ENCODE measurements around the gene GMDS.
A peak's percentile ranks its signal among the peaks of the same experiment; 100 is the strongest.

Gene GMDS

GRCh38 chr6:1597121-1597744, 648.2 kb downstream of the GMDS start:
- Histone ChIP-seq H3K9me3 (ENCODE audit: control insufficient read depth, insufficient read depth, low read length) (no peaks in the 10 kb centered on the region), H3K36me3 (ENCODE audit: control insufficient read depth, insufficient read depth, low read length) (no peaks in the 10 kb centered on the region), H3K27me3 (ENCODE audit: control insufficient read depth, insufficient read depth, low read length) (peaks cover 34% of the 10 kb centered on the region), H3K4me1 (ENCODE audit: control insufficient read depth, insufficient read depth, low read length) (peaks cover 14% of the 10 kb centered on the region), H3K27ac (ENCODE audit: low read depth, low read length) (peak overlapping the region; percentile 42), H3K4me3 (ENCODE audit: low read depth, low read length) (no peak overlapping the region), H3K9ac (ENCODE audit: low read depth, low read length) (no peak overlapping the region)

DNA sequence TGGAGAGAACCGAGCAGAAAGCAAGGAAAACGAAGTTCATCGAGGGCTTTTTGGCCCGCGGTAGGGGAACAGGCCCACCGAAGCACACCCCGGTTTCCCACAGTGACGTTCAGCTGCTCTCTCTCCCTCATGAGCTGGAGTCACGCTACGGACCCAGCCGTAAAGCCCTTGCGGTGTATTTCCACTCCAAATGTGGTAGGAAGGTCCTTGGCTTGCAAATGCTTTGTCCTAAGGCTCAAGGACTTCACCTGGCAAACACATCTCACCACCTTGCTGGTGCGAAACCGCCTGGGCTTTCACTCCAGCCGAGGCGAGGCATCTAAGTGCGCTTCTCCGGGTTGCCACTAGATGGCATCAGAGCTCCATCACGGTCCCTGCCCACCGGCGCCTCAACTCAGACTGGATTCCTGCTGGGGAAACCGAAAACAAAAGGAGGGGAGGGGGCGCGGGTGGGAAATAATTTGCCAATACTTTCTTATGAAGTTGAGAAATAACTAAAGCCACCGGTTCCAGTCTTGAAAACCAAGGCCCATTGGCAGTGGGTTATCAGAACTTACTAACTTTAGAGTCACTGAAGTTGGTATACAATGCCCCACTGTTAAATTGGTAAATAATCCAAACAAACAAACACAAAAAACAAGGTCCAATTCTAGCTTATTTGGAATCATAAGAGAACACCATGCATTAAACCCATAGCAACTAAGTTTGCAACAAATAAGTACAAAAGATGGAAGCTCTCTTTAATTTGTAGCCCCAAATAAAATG, 649.1 kb downstream of the GMDS start:
- H3K27ac ChIP-seq (ENCODE audit: low read depth, low read length) = no peak overlapping the region
- no peaks in the 10 kb centered on the region for H3K9me3 ChIP-seq (ENCODE audit: control insufficient read depth, insufficient read depth, low read length)
- H3K27me3 ChIP-seq (ENCODE audit: control insufficient read depth, insufficient read depth, low read length) = peaks cover 26% of the 10 kb centered on the region
- H3K9ac ChIP-seq (ENCODE audit: low read depth, low read length) = peak overlapping the region; percentile 57; the same call in 1 of the 2 replicates
- H3K4me3 ChIP-seq (ENCODE audit: low read depth, low read length) = no peak overlapping the region
- no peaks in the 10 kb centered on the region for H3K36me3 ChIP-seq (ENCODE audit: control insufficient read depth, insufficient read depth, low read length)
- H3K4me1 ChIP-seq (ENCODE audit: control insufficient read depth, insufficient read depth, low read length) = peaks cover 14% of the 10 kb centered on the region

DNA sequence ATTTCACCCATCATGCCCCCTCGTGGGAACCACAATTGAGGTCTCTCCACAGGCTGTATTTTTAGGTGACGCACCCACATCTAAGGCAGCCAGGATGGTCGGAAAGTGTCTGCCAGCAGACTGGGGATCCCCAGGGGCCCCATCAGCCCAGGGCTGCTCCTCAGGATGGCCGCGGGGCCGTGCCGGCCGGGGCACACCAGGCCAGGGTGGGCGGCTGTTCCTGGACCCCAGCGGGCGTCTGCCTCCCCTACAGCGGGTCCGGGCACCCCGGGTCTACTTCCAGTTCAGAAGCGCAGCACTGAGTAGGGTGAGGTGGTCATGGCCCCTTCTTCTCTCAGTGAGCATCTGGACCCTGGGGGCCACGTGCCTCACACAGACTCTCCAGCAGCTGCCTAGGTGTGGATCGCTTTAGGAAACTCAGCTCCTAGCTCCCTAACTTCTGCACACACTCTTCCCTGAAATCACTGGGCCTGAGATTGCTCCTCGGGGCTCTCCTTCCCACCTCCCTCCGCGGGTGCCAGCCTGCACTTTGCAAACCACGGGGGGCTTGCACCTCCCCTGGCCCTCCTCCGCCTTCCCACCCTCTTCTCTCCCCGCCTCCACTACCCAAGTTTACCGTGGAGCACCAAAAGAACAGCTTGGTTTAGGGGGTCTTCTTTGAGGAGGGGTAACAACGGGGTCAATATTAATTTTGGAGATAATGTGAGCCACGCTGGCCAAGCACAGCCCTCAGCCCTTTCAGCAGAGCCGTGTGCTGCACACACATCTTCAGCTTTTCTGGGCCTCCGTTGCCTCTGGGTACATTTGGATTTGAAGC, 649.9 kb downstream of the GMDS start:
- peaks cover 18% of the 10 kb centered on the region for H3K27me3 ChIP-seq (ENCODE audit: control insufficient read depth, insufficient read depth, low read length)
- H3K9ac ChIP-seq (ENCODE audit: low read depth, low read length) = no peak overlapping the region
- H3K36me3 ChIP-seq (ENCODE audit: control insufficient read depth, insufficient read depth, low read length) = no peaks in the 10 kb centered on the region
- no peaks in the 10 kb centered on the region for H3K9me3 ChIP-seq (ENCODE audit: control insufficient read depth, insufficient read depth, low read length)
- H3K27ac ChIP-seq (ENCODE audit: low read depth, low read length) = no peak overlapping the region
- H3K4me3 ChIP-seq (ENCODE audit: low read depth, low read length) = no peak overlapping the region
- peaks cover 14% of the 10 kb centered on the region for H3K4me1 ChIP-seq (ENCODE audit: control insufficient read depth, insufficient read depth, low read length)

GRCh38 chr6:1594445-1595200, 650.8 kb downstream of the GMDS start:
- Histone ChIP-seq H3K36me3 (ENCODE audit: control insufficient read depth, insufficient read depth, low read length) (no peaks in the 10 kb centered on the region), H3K27ac (ENCODE audit: low read depth, low read length) (no peak overlapping the region), H3K4me3 (ENCODE audit: low read depth, low read length) (no peak overlapping the region), H3K9me3 (ENCODE audit: control insufficient read depth, insufficient read depth, low read length) (no peaks in the 10 kb centered on the region), H3K27me3 (ENCODE audit: control insufficient read depth, insufficient read depth, low read length) (peaks cover 16% of the 10 kb centered on the region), H3K4me1 (ENCODE audit: control insufficient read depth, insufficient read depth, low read length) (peaks cover 14% of the 10 kb centered on the region), H3K9ac (ENCODE audit: low read depth, low read length) (no peak overlapping the region)

DNA sequence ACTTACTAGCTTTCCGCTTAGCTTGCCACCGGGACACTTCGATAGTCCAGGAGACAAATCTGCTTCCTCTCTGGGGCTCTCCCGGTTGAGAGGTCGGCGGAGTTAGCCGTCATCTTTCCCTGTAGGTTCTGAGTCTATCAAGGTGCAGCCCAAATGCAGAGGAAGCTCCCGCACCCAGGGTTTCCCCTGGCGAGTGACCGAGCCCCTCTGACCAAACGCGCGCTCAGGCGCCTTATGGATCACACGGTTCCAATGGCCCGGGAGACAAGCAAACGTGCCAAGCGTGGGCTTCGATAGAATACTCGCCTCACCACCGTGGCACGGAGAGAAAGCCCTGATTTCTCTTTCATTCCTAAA, 651.5 kb downstream of the GMDS start:
- Histone ChIP-seq H3K9ac (ENCODE audit: low read depth, low read length) (no peak overlapping the region), H3K27ac (ENCODE audit: low read depth, low read length) (no peak overlapping the region), H3K4me3 (ENCODE audit: low read depth, low read length) (no peak overlapping the region), H3K4me1 (ENCODE audit: control insufficient read depth, insufficient read depth, low read length) (peaks cover 14% of the 10 kb centered on the region), H3K9me3 (ENCODE audit: control insufficient read depth, insufficient read depth, low read length) (no peaks in the 10 kb centered on the region), H3K36me3 (ENCODE audit: control insufficient read depth, insufficient read depth, low read length) (no peaks in the 10 kb centered on the region), H3K27me3 (ENCODE audit: control insufficient read depth, insufficient read depth, low read length) (peaks cover 11% of the 10 kb centered on the region)

- no peak overlapping the region for H3K27ac ChIP-seq (ENCODE audit: low read depth, low read length)
- no peak overlapping the region for H3K4me3 ChIP-seq (ENCODE audit: low read depth, low read length)
- H3K27me3 ChIP-seq (ENCODE audit: control insufficient read depth, insufficient read depth, low read length) = peaks cover 11% of the 10 kb centered on the region
- no peaks in the 10 kb centered on the region for H3K36me3 ChIP-seq (ENCODE audit: control insufficient read depth, insufficient read depth, low read length)
- H3K4me1 ChIP-seq (ENCODE audit: control insufficient read depth, insufficient read depth, low read length) = peaks cover 14% of the 10 kb centered on the region
- no peaks in the 10 kb centered on the region for H3K9me3 ChIP-seq (ENCODE audit: control insufficient read depth, insufficient read depth, low read length)
- no peak overlapping the region for H3K9ac ChIP-seq (ENCODE audit: low read depth, low read length)
Observed at GRCh38 chr6:1593286-1593957, 652.0 kb downstream of the GMDS start.

DNA sequence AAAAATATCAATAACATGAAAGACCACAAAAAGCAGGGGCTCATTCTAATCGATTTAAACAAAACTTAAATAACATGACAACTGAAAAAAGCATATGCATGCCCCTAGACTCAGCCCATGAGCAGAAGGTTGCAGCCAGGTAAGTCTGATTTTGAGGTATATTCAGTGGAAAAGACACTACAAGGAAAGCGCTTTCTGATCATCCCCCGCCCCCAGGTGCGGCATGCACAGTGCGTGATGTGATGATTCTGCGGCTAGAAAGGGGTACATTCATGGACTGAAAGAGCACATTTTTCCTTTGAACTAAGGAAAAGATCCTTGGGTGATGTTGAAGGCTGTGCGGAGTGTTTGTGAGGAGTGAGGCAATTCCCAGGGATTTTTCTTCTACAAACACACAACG, 652.6 kb downstream of the GMDS start:
- no peaks in the 10 kb centered on the region for H3K36me3 ChIP-seq (ENCODE audit: control insufficient read depth, insufficient read depth, low read length)
- no peaks in the 10 kb centered on the region for H3K9me3 ChIP-seq (ENCODE audit: control insufficient read depth, insufficient read depth, low read length)
- H3K4me1 ChIP-seq (ENCODE audit: control insufficient read depth, insufficient read depth, low read length) = peaks cover 14% of the 10 kb centered on the region
- H3K27ac ChIP-seq (ENCODE audit: low read depth, low read length) = no peak overlapping the region
- peaks cover 11% of the 10 kb centered on the region for H3K27me3 ChIP-seq (ENCODE audit: control insufficient read depth, insufficient read depth, low read length)
- no peak overlapping the region for H3K9ac ChIP-seq (ENCODE audit: low read depth, low read length)
- H3K4me3 ChIP-seq (ENCODE audit: low read depth, low read length) = no peak overlapping the region

DNA sequence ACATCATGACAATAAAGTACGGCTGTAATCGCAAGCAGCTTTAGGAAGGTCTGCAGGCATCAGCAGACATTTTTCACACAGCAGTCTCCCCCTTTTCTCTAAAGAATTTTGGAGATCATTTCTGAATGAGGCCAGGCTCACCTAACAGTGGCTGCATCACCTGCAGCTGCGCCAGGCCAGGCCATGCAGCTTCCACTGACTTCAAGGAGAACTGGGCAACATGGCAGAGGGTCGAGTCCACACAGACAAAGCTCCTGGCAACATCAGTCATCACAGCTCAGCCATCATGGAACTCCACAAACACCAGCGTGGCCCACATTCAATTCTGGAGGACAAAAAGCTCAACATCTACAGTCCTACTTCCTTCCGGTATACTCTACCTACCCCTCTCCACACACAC, 653.5 kb downstream of the GMDS start:
- Histone ChIP-seq H3K4me1 (ENCODE audit: control insufficient read depth, insufficient read depth, low read length) (peaks cover 6% of the 10 kb centered on the region), H3K9me3 (ENCODE audit: control insufficient read depth, insufficient read depth, low read length) (no peaks in the 10 kb centered on the region), H3K27ac (ENCODE audit: low read depth, low read length) (no peak overlapping the region), H3K27me3 (ENCODE audit: control insufficient read depth, insufficient read depth, low read length) (peaks cover 11% of the 10 kb centered on the region), H3K36me3 (ENCODE audit: control insufficient read depth, insufficient read depth, low read length) (no peaks in the 10 kb centered on the region), H3K4me3 (ENCODE audit: low read depth, low read length) (no peak overlapping the region), H3K9ac (ENCODE audit: low read depth, low read length) (no peak overlapping the region)

DNA sequence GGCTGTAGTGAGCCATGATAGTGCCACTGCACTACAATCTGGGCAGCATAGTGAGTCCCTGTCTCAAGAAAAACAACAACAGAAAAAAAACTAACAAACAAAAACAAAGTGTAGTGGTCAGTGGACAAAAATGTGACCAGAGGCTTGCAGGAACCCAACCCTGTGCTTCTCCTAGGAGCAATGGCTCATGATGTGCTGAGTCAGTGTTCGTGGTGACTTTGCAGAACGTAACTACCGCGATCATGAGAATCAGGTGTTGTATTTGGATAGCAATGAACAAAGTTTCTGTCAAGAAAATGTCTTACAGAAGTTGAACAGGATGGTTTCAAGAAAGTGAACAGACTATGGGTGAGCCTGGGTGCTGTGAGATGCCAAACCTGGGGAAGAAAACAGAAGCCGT, 654.2 kb downstream of the GMDS start:
- no peaks in the 10 kb centered on the region for H3K36me3 ChIP-seq (ENCODE audit: control insufficient read depth, insufficient read depth, low read length)
- no peak overlapping the region for H3K27ac ChIP-seq (ENCODE audit: low read depth, low read length)
- no peaks in the 10 kb centered on the region for H3K4me1 ChIP-seq (ENCODE audit: control insufficient read depth, insufficient read depth, low read length)
- no peak overlapping the region for H3K9ac ChIP-seq (ENCODE audit: low read depth, low read length)
- H3K4me3 ChIP-seq (ENCODE audit: low read depth, low read length) = no peak overlapping the region
- H3K27me3 ChIP-seq (ENCODE audit: control insufficient read depth, insufficient read depth, low read length) = peaks cover 11% of the 10 kb centered on the region
- H3K9me3 ChIP-seq (ENCODE audit: control insufficient read depth, insufficient read depth, low read length) = no peaks in the 10 kb centered on the region

- Histone ChIP-seq H3K9me3 (ENCODE audit: control insufficient read depth, insufficient read depth, low read length) (no peaks in the 10 kb centered on the region), H3K36me3 (ENCODE audit: control insufficient read depth, insufficient read depth, low read length) (no peaks in the 10 kb centered on the region), H3K9ac (ENCODE audit: low read depth, low read length) (no peak overlapping the region), H3K27me3 (ENCODE audit: control insufficient read depth, insufficient read depth, low read length) (peaks cover 6% of the 10 kb centered on the region), H3K4me3 (ENCODE audit: low read depth, low read length) (no peak overlapping the region), H3K4me1 (ENCODE audit: control insufficient read depth, insufficient read depth, low read length) (no peaks in the 10 kb centered on the region), H3K27ac (ENCODE audit: low read depth, low read length) (no peak overlapping the region)
Observed at GRCh38 chr6:1590580-1590979, 654.8 kb downstream of the GMDS start.

All from HUES48 (cell line).